Effector memory CD4-positive, alpha-beta T cell (primary cell): ENCODE results near the gene TC2N.
"Not testable (repeated sequence)": the region's sequence is repeated elsewhere in the genome, so short reads cannot be mapped to it uniquely, and the experiment has no call there.

ENCODE experiments used
- DNase-seq, 3 donors: peaks; one replicate each; pipeline ENCODE4 v3.0.0-alpha.2; 2020
- H3K27ac ChIP-seq: 2 replicates; pipeline ENCODE4 v1.7.0; 2013; ENCODE audit warnings: mild to moderate bottlenecking, low read length, moderate library complexity; ENCODE audit not compliant: insufficient read depth, poor library complexity, severe bottlenecking
- H3K27me3 ChIP-seq: replicated peaks from 2 replicates; pipeline ENCODE4 v1.7.0; 2013; ENCODE audit warnings: mild to moderate bottlenecking, low read length; ENCODE audit not compliant: insufficient read depth, control insufficient read depth, poor library complexity, severe bottlenecking
- H3K36me3 ChIP-seq: 2 replicates; pipeline ENCODE4 v1.7.0; 2013; ENCODE audit warnings: mild to moderate bottlenecking, low read length, moderate library complexity; ENCODE audit not compliant: control insufficient read depth, insufficient read depth
- H3K4me1 ChIP-seq: 2 replicates; pipeline ENCODE4 v1.7.0; 2013; ENCODE audit warnings: low read length, mild to moderate bottlenecking; ENCODE audit not compliant: control insufficient read depth, insufficient read depth, poor library complexity, severe bottlenecking
- H3K4me3 ChIP-seq: 2 replicates; pipeline ENCODE4 v1.7.0; 2013; ENCODE audit warnings: low read length, low read depth, mild to moderate bottlenecking; ENCODE audit not compliant: insufficient read depth, poor library complexity, severe bottlenecking
- H3K9me3 ChIP-seq: 2 replicates; pipeline ENCODE4 v1.7.0; 2013; ENCODE audit warnings: mild to moderate bottlenecking, low read length, moderate library complexity; ENCODE audit not compliant: control insufficient read depth

The TC2N gene

GRCh38 chr14:91857614-91858013, 9.7 kb downstream of the TC2N start:
- Histone ChIP-seq H3K4me1 (peaks cover 57% of the 10 kb centered on the region), H3K27ac (no peak overlapping the region), H3K36me3 (peaks cover 60% of the 10 kb centered on the region), H3K27me3 (no peaks in the 10 kb centered on the region), H3K4me3 (no peak overlapping the region), H3K9me3 (no peaks in the 10 kb centered on the region)
- DNase-seq = no peak

GRCh38 chr14:91854327-91854934, 12.9 kb downstream of the TC2N start:
- H3K4me1 ChIP-seq = peaks cover 37% of the 10 kb centered on the region
- no peak overlapping the region for H3K4me3 ChIP-seq
- H3K27me3 ChIP-seq = no peaks in the 10 kb centered on the region
- H3K36me3 ChIP-seq = peaks cover 55% of the 10 kb centered on the region
- peak overlapping the region; percentile 35 for H3K27ac ChIP-seq
- H3K9me3 ChIP-seq = no peaks in the 10 kb centered on the region
- DNase-seq = no peak

GRCh38 chr14:91851563-91851962, 15.8 kb downstream of the TC2N start:
- H3K27me3 ChIP-seq = no peaks in the 10 kb centered on the region
- no peak overlapping the region for H3K4me3 ChIP-seq
- H3K36me3 ChIP-seq = peaks cover 32% of the 10 kb centered on the region
- no peak for DNase-seq
- peaks cover 19% of the 10 kb centered on the region for H3K4me1 ChIP-seq
- no peaks in the 10 kb centered on the region for H3K9me3 ChIP-seq
- H3K27ac ChIP-seq = no peak overlapping the region

GRCh38 chr14:91848504-91849001, 18.8 kb downstream of the TC2N start:
- Histone ChIP-seq H3K4me3 (no peak overlapping the region), H3K36me3 (peaks cover 24% of the 10 kb centered on the region), H3K4me1 (peaks cover 7% of the 10 kb centered on the region), H3K27ac (no peak overlapping the region), H3K27me3 (no peaks in the 10 kb centered on the region), H3K9me3 (no peaks in the 10 kb centered on the region)
- DNase-seq = no peak

- no peak overlapping the region for H3K4me3 ChIP-seq
- H3K27ac ChIP-seq = no peak overlapping the region
- no peak for DNase-seq
- peaks cover 7% of the 10 kb centered on the region for H3K4me1 ChIP-seq
- no peaks in the 10 kb centered on the region for H3K27me3 ChIP-seq
- peaks cover 18% of the 10 kb centered on the region for H3K36me3 ChIP-seq
- H3K9me3 ChIP-seq = no peaks in the 10 kb centered on the region
Observed at GRCh38 chr14:91847693-91848092, 19.6 kb downstream of the TC2N start.

GRCh38 chr14:91845652-91846051, 21.7 kb downstream of the TC2N start:
- no peak for DNase-seq
- Histone ChIP-seq H3K27me3 (no peaks in the 10 kb centered on the region), H3K36me3 (peaks cover 12% of the 10 kb centered on the region)

GRCh38 chr14:91845056-91845455, 22.3 kb downstream of the TC2N start:
- not testable (repeated sequence) for DNase-seq, H3K27ac ChIP-seq, H3K4me3 ChIP-seq, H3K9me3 ChIP-seq, H3K27me3 ChIP-seq
- Histone ChIP-seq H3K36me3 (peaks cover 12% of the 10 kb centered on the region), H3K4me1 (peaks cover 11% of the 10 kb centered on the region)

More at GRCh38 chr14:91845652-91846051, 21.7 kb downstream of the TC2N start:
- no peak overlapping the region for H3K4me3 ChIP-seq
- no peak overlapping the region for H3K27ac ChIP-seq
- peaks cover 11% of the 10 kb centered on the region for H3K4me1 ChIP-seq
- no peaks in the 10 kb centered on the region for H3K9me3 ChIP-seq

GRCh38 chr14:91844029-91844428, 23.3 kb downstream of the TC2N start:
- no peaks in the 10 kb centered on the region for H3K27me3 ChIP-seq
- H3K9me3 ChIP-seq = no peaks in the 10 kb centered on the region
- H3K4me3 ChIP-seq = no peak overlapping the region
- no peak overlapping the region for H3K27ac ChIP-seq
- DNase-seq = no peak
- H3K36me3 ChIP-seq = peaks cover 20% of the 10 kb centered on the region
- H3K4me1 ChIP-seq = peaks cover 11% of the 10 kb centered on the region

- Histone ChIP-seq H3K4me3 (no peak overlapping the region), H3K36me3 (peaks cover 21% of the 10 kb centered on the region), H3K27me3 (no peaks in the 10 kb centered on the region), H3K4me1 (peaks cover 11% of the 10 kb centered on the region), H3K27ac (no peak overlapping the region), H3K9me3 (no peaks in the 10 kb centered on the region)
- no peak for DNase-seq
Observed at GRCh38 chr14:91843437-91843836, 23.9 kb downstream of the TC2N start.

- Histone ChIP-seq H3K4me3 (no peak overlapping the region), H3K36me3 (peaks cover 25% of the 10 kb centered on the region)
- DNase-seq = no peak
Observed at GRCh38 chr14:91841065-91841464, 26.3 kb downstream of the TC2N start.

More at GRCh38 chr14:91841065-91841464, 26.3 kb downstream of the TC2N start:
- Histone ChIP-seq H3K9me3 (no peaks in the 10 kb centered on the region), H3K4me1 (peaks cover 24% of the 10 kb centered on the region), H3K27ac (no peak overlapping the region), H3K27me3 (no peaks in the 10 kb centered on the region)
